Upper lobe of right lung (tissue), 1 donor: ENCODE data around the gene AIG1. TPM values are rescaled to one million over a fixed set of nuclear protein-coding genes. Genes with fewer than 3 reads are reported as not detected.
"Not testable (repeated sequence)": the region's sequence is repeated elsewhere in the genome, so short reads cannot be mapped to it uniquely, and the experiment has no call there.

Experiments
- ATAC-seq: fragments of 200-7000 bp; cut with Tn5 transposase; one replicate; pipeline ENCODE4 v1.9.1; 2020; ENCODE audit warnings: mild to moderate bottlenecking, moderate library complexity
- DNase-seq: peaks from one replicate; pipeline ENCODE4 v3.0.0-alpha.2; 2020
- H3K27ac ChIP-seq: fragments of 200-600 bp; one replicate; pipeline ENCODE4 v1.8.0; 2022
- H3K27me3 ChIP-seq: fragments of 200-600 bp; one replicate; pipeline ENCODE4 v1.8.0; 2022; ENCODE audit warnings: mild to moderate bottlenecking
- H3K36me3 ChIP-seq: fragments of 200-600 bp; one replicate; pipeline ENCODE4 v1.8.0; 2022
- H3K4me1 ChIP-seq: fragments of 200-600 bp; one replicate; pipeline ENCODE4 v1.8.0; 2022
- H3K4me3 ChIP-seq: fragments of 200-600 bp; one replicate; pipeline ENCODE4 v1.8.0; 2022; ENCODE audit warnings: mild to moderate bottlenecking
- H3K9me3 ChIP-seq: fragments of 200-600 bp; one replicate; pipeline ENCODE4 v1.8.0; 2022
- CTCF ChIP-seq: fragments of 200-600 bp; IDR thresholded peaks from one replicate; pipeline ENCODE4 v1.8.0; 2022; ENCODE audit warnings: antibody characterized with exemption
- intact Hi-C: fragments of 100-400 bp; cut with DNase I; formaldehyde crosslinking; loops from one replicate; pipeline ENCODE4 v1.11.0; 2022
- total RNA-seq: library from RNA; stranded (reverse); fragmentation: NEBNext Ultra II Directional; extraction: Animal tissue kit (Norgen Biotek cat#: 25700); gene quantifications from one replicate; pipeline ENCODE4 v1.2.1, GENCODE V29; 2021
- donor health status: DM: no; HTN: yes; CAD: no; lungs with severe emphysema.

Gene AIG1
- total RNA-seq, 1 donor from 2014 or later: 26.8 TPM

- ATAC-seq (no peak), DNase-seq (no peak)
- intact Hi-C loops: no loop called here
- Histone ChIP-seq H3K36me3 (no peaks in the 10 kb centered on the region), H3K27ac (no peak overlapping the region), H3K27me3 (no peaks in the 10 kb centered on the region), H3K4me3 (no peak overlapping the region), H3K9me3 (no peaks in the 10 kb centered on the region), H3K4me1 (no peaks in the 10 kb centered on the region)
- TF ChIP-seq CTCF: no peak
Observed at GRCh38 chr6:143139239-143139784, 78.6 kb downstream of the AIG1 start.

DNA sequence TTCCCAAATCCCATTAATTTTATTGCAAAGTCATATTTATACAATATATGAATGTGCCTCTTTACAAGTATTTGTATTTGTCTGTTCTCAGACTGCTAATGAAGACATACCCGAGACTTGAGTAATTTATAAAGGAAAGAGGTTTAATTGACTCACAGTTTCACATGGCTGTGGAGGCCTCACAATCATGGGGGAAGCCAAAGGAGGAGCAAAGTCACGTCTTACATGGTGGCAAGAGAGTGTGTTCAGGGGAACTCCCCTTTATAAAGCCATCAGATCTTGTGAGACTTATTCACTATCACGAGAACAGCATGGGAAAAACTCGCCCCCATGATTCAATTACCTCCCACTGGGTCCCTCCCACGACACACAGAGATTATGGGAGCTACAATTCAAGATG is 79.2 kb downstream of the AIG1 start:
- DNase-seq, H3K9me3 ChIP-seq, H3K27ac ChIP-seq, H3K36me3 ChIP-seq, H3K4me1 ChIP-seq, ATAC-seq, H3K27me3 ChIP-seq, intact Hi-C loops, H3K4me3 ChIP-seq: not testable (repeated sequence)

GRCh38 chr6:143140767-143141166 is 80.1 kb downstream of the AIG1 start:
- no peaks in the 10 kb centered on the region for H3K4me1 ChIP-seq
- H3K27me3 ChIP-seq: no peaks in the 10 kb centered on the region
- H3K9me3 ChIP-seq: no peaks in the 10 kb centered on the region
- ATAC-seq (no peak), DNase-seq (no peak)
- no peak for TF ChIP-seq CTCF
- H3K27ac ChIP-seq: no peak overlapping the region
- no peak overlapping the region for H3K4me3 ChIP-seq
- no peaks in the 10 kb centered on the region for H3K36me3 ChIP-seq
- intact Hi-C loops: no loop called here

GRCh38 chr6:143141442-143141841 is 80.8 kb downstream of the AIG1 start:
- ATAC-seq (no peak), DNase-seq (no peak)

DNA sequence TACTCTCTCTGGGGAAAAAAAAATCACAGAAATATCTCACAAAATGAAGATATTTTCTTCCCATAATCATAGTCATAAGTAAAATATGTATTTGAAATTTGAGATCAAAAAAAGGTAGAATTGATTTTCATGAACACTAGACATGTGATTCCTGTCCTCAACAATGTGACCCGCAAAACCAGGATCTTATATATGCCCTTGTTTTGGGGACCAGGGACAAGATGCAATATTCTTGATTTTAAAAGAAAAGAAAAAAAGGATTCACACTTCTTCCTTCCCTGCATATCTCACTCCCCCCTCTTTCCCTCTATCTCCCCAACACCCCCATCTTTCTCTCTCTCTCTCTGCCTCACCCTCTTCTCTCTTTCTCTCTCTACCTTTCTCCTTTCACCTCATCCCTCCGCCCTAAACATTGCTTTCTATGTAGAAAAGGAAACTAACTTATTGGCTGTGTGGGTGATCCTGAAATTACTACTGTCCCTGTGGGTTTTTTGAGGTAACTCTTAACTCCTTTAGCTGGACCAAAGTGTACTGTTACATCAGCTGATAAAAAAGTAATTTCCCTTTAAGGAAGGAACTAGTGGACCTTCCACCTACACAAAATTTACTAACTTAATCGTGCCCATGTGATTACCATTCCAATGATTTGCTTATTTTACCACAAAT is 85.6 kb downstream of the AIG1 start:
- Histone ChIP-seq H3K36me3 (no peaks in the 10 kb centered on the region), H3K4me1 (no peaks in the 10 kb centered on the region), H3K4me3 (no peak overlapping the region), H3K27me3 (no peaks in the 10 kb centered on the region), H3K27ac (no peak overlapping the region), H3K9me3 (no peaks in the 10 kb centered on the region)
- intact Hi-C loops: no loop called here
- ATAC-seq (no peak), DNase-seq (no peak)
- no peak for TF ChIP-seq CTCF

More at GRCh38 chr6:143141442-143141841, 80.8 kb downstream of the AIG1 start:
- no peak overlapping the region for H3K4me3 ChIP-seq
- no peaks in the 10 kb centered on the region for H3K4me1 ChIP-seq
- intact Hi-C loops: no loop called here
- no peaks in the 10 kb centered on the region for H3K9me3 ChIP-seq
- H3K27ac ChIP-seq: no peak overlapping the region
- TF ChIP-seq CTCF: no peak
- H3K36me3 ChIP-seq: no peaks in the 10 kb centered on the region
- no peaks in the 10 kb centered on the region for H3K27me3 ChIP-seq

GRCh38 chr6:143149771-143150170 is 89.1 kb downstream of the AIG1 start:
- DNase-seq: no peak
- Histone ChIP-seq H3K27ac (no peak overlapping the region), H3K36me3 (no peaks in the 10 kb centered on the region), H3K9me3 (no peaks in the 10 kb centered on the region), H3K4me3 (no peak overlapping the region), H3K27me3 (no peaks in the 10 kb centered on the region), H3K4me1 (no peaks in the 10 kb centered on the region)
- intact Hi-C loops: no loop called here
- TF ChIP-seq CTCF: no peak
- no peak for ATAC-seq
